ENCODE results near the gene CTNNBL1.

- TF ChIP-seq, protein P1, sequence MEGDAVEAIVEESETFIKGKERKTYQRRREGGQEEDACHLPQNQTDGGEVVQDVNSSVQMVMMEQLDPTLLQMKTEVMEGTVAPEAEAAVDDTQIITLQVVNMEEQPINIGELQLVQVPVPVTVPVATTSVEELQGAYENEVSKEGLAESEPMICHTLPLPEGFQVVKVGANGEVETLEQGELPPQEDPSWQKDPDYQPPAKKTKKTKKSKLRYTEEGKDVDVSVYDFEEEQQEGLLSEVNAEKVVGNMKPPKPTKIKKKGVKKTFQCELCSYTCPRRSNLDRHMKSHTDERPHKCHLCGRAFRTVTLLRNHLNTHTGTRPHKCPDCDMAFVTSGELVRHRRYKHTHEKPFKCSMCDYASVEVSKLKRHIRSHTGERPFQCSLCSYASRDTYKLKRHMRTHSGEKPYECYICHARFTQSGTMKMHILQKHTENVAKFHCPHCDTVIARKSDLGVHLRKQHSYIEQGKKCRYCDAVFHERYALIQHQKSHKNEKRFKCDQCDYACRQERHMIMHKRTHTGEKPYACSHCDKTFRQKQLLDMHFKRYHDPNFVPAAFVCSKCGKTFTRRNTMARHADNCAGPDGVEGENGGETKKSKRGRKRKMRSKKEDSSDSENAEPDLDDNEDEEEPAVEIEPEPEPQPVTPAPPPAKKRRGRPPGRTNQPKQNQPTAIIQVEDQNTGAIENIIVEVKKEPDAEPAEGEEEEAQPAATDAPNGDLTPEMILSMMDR (IDR thresholded peaks at IDR 0.05; ENCODE audit: low read depth, low read length): no peak
- no peak for TF ChIP-seq POLR2A (IDR thresholded peaks at IDR 0.05; ENCODE audit: extremely low read depth, insufficient read length)
These were observed 221.0 kb downstream of the CTNNBL1 start for GRCh38 chr20:37914672-37915433.

All from NB4 (cell line).